ENCODE results near the gene CDIPT. TPM values are rescaled to one million over a fixed set of nuclear protein-coding genes. Genes with fewer than 3 reads are reported as not detected.
A peak's percentile ranks its signal among the peaks of the same experiment; 100 is the strongest.

The CDIPT gene
- total and polyA plus RNA-seq, 2 of the 13 experiments (the other 11 are each of a cell fraction or from before 2014, with no cell fraction given), result 54.9 to 97.5 TPM

GRCh38 chr16:29893553-29893952 lies 30.5 kb upstream of the CDIPT start (continued):
- TF ChIP-seq ZBTB44 (CRISPR knock-in tag; IDR thresholded peaks at IDR 0.05), result no peak
- no peak for TF ChIP-seq ZNF432 (CRISPR knock-in tag; IDR thresholded peaks at IDR 0.05; ENCODE audit: borderline replicate concordance)
- TF ChIP-seq BATF2 (CRISPR knock-in tag; IDR thresholded peaks at IDR 0.05), result no peak

GRCh38 chr16:29892458-29892813 lies 29.4 kb upstream of the CDIPT start:
- POLR2A ChIA-PET, result interaction anchor here (1.0 to 2.2 kb wide), 8 partner anchors 8 to 103 kb away, joined by 3 to 30 read pairs (median 4); partner anchors contain the start of genes ASPHD1, KCTD13, SEZ6L2 and TMEM219
- Histone ChIP-seq H3K4me2 (ENCODE audit: low read depth, low read length) (peak overlapping the region; percentile 74), H3K27ac (ENCODE audit: extremely low read length, insufficient read depth, low read length) (peak overlapping the region; percentile 86), H4K20me1 (ENCODE audit: insufficient read depth, low read length) (no peaks in the 10 kb centered on the region), H2AFZ (ENCODE audit: low read length) (no peak overlapping the region), H3K36me3 (replicated peaks in 1 of 2; ENCODE audit: control insufficient read depth in 1 of 2, insufficient read depth in 2 of 2, low read length in 2 of 2) (no peaks in the 10 kb centered on the region), H3K27me3 (ENCODE audit: control insufficient read depth in 1 of 2, insufficient read depth in 2 of 2, low read length in 2 of 2) (no peaks in the 10 kb centered on the region), H3K4me1 (ENCODE audit: insufficient read depth, low read length) (peaks cover 35% of the 10 kb centered on the region), H3K9me3 (ENCODE audit: low read length) (no peaks in the 10 kb centered on the region), H3K4me3 (replicated peaks in 1 of 3; ENCODE audit: insufficient read depth in 1 of 3, low read depth in 2 of 3, low read length in 3 of 3) (peak overlapping the region in 1 of 3 experiments; percentile 31; a peak in 2 of 6 replicates), H3K9ac (ENCODE audit: insufficient read depth, low read depth, low read length) (peak overlapping the region; percentile 56), H3K79me2 (ENCODE audit: insufficient read depth, low read length) (no peaks in the 10 kb centered on the region)
- WGBS (ENCODE audit: low lambda C conversion rate), result 0% methylated on average over 2 of the region's 6 CpGs
- FAIRE-seq (peak; percentile 39), DNase-seq (ENCODE audit: low spot score) (no peak), ATAC-seq (peak; percentile 51)
- no TSS peak for BruUV-seq (replicated peaks)
- intact Hi-C loops (cut with micrococcal nuclease; ENCODE audit: unreplicated experiment), result loop anchor here (2.0 kb wide), 1 partner anchor 30 kb away; the partner anchor contains the start of gene CDIPT
- CTCF ChIA-PET (ENCODE audit: low intra/inter-chr PET ratio, low total read pairs), result no interaction called here
- in situ Hi-C loops (cut with HindIII; ENCODE audit: extremely low pct_ligation_motif_present, low pct_unique_long_range_greater_than_20kb), result no loop called here
- no peak for TF ChIP-seq ZNF777 (CRISPR knock-in tag; IDR thresholded peaks at IDR 0.05)
- TF ChIP-seq EHMT2 (IDR thresholded peaks at IDR 0.05; ENCODE audit: borderline replicate concordance, low read depth, low read length), result 0 out of 2 replicates have a peak, but pooled peaks have one; percentile 0
- TF ChIP-seq ZNF558 (CRISPR knock-in tag; IDR thresholded peaks at IDR 0.05; ENCODE audit: borderline replicate concordance), result no peak
- peak; percentile 29; the same call in 1 of the 2 replicates for TF ChIP-seq ZNF839 (CRISPR knock-in tag; IDR thresholded peaks at IDR 0.05; ENCODE audit: borderline replicate concordance)
- no peak for TF ChIP-seq NBN (conservative IDR thresholded peaks at IDR 0.05)
- 0 out of 2 replicates have a peak, but pooled peaks have one; percentile 23 for TF ChIP-seq THAP9 (CRISPR knock-in tag; IDR thresholded peaks at IDR 0.05; ENCODE audit: borderline replicate concordance)
- TF ChIP-seq MLX (CRISPR knock-in tag; IDR thresholded peaks at IDR 0.05), result no peak
- TF ChIP-seq GZF1 (CRISPR knock-in tag; IDR thresholded peaks at IDR 0.05), result no peak
- no peak for TF ChIP-seq ATF5 (CRISPR knock-in tag; IDR thresholded peaks at IDR 0.05; ENCODE audit: low read depth)
- TF ChIP-seq ZNF549 (CRISPR knock-in tag; IDR thresholded peaks at IDR 0.05), result no peak
